Myocyte (in vitro differentiated cells): ENCODE data around the gene RNU6-9. TPM values are rescaled to one million over a fixed set of nuclear protein-coding genes. Genes with fewer than 3 reads are reported as not detected.
"Not testable (repeated sequence)": the region's sequence is repeated elsewhere in the genome, so short reads cannot be mapped to it uniquely, and the experiment has no call there.

Experiments
- DNase-seq: peaks from one replicate; pipeline ENCODE4 v3.0.0-alpha.2; 2012; ENCODE audit warnings: low read depth
- total RNA-seq: library from RNA; depleted of rRNA; stranded (reverse); fragments of >200 nt; gene quantifications from 2 replicates; pipeline ENCODE4 v1.2.3, GENCODE V29; 2014

The RNU6-9 gene
- total RNA-seq, 1 donor from 2014 or later: not detected

DNA sequence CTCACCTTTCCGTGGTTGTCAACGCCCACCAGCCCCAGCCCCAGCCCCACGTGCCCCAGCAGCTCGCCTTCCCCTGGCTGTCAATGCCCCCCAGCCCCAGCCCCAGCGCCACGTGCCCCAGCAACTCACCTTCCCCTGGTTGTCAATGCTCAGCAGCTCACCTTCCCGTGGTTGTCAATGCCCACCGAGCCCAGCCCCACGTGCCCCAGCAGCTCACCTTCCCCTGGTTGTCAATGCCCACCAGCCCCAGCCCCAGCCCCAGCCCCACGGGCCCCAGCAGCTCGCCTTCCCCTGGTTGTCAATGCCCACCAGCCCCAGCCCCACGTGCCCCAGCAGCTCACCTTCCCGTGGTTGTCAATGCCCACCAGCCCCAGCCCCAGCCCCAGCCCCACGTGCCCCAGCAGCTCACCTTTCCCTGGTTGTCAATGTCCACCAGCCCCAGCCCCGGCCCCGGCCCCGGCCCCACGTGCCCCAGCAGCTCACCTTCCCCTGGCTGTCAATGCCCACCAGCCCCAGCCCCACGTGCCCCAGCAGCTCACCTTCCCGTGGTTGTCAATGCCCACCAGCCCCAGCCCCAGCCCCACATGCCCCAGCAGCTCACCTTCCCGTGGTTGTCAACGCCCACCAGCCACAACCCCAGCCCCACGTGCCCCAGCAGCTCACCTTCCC lies 15.2 kb upstream of the RNU6-9 start:
- not testable (repeated sequence) for DNase-seq

GRCh38 chr19:878751-879561 lies 14.3 kb upstream of the RNU6-9 start:
- DNase-seq: not testable (repeated sequence)

DNA sequence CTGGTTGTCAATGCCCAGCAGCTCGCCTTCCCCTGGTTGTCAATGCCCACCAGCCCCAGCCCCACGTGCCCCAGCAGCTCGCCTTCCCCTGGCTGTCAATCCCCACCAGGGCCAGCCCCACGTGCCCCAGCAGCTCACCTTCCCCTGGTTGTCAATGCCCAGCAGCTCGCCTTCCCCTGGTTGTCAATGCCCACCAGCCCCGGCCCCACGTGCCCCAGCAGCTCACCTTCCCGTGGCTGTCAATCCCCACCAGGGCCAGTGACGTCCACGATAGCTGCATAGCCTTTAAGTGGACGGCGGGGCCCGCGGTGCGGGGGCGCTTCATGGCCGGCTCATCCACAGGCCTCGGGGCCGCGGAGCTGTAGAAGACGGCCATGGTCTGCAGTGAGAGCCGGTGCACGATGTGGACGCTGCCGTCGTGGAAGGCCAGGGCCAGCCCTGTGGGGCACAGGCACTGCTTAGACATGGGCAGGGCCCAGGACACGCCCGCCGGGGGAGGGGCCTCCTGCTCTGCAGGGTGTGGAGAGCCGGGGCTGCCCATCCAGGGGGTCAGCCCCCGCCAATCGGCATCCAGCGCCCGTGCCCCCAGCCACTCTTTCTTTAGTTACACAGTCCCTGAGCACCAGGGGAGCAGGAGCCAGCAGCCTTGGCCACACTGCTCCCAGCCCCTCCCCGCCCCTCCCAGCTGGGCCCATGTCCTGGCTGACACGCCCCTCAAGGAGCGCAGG lies 13.4 kb upstream of the RNU6-9 start:
- DNase-seq: no peak

DNA sequence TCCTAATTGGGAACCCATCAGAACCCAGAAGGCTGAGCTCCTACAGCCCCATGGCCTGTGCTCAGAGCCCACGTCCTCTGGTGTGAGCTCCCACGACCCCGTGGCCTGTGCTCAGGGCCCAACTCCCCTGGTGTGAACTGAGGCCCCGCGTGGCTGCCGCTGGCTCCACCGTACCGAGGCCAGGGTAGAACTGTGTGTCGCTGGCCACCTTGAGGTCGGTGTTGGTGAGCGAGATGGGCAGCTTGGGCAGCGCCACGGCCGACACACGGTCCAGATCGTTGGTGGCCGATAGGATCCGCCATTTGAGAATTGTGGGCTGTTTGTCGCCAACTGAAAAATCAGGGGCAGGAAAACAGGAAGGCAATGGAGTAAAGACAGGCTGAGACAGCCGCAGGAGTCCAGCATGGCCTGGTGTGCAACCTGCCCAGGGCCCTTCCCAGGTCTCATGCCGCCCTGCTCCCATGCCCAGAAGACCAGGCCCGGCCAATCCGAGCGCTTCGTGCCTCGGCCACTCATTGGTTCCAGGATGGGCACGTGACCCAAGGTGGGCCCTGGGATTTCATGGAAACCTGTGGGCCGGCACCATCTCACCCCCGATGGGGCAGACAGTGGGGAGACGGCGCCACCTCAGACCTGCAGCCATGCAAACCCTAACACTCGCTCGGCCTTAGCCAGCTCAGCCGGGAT lies 11.8 kb upstream of the RNU6-9 start:
- DNase-seq: no peak

DNA sequence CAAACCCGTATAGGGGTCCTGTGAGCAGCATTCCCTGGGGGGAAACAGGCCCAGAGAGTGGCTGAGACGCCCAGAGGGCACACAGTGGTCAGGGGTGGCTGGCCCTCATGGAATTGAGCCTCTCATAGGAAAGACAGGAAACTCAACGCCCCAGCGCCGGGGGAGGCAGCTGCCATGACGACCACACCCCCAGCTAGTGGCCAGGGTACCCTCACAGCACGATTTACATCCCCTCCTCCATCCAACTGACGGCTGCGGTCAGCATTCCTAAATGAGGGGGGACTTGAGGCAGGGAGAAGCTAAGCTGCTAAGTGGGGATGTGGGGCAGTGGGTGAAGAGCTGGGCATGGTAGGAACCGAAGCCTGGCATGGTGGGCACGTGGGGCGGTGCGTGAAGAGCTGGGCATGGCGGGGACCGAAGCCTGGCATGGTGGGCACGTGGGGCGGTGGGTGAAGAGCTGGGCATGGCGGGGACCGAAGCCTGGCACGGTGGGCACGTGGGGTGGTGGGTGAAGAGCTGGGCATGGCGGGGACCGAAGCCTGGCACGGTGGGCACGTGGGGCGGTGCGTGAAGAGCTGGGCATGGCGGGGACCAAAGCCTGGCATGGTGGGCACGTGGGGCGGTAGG lies 10.3 kb upstream of the RNU6-9 start:
- no peak for DNase-seq

DNA sequence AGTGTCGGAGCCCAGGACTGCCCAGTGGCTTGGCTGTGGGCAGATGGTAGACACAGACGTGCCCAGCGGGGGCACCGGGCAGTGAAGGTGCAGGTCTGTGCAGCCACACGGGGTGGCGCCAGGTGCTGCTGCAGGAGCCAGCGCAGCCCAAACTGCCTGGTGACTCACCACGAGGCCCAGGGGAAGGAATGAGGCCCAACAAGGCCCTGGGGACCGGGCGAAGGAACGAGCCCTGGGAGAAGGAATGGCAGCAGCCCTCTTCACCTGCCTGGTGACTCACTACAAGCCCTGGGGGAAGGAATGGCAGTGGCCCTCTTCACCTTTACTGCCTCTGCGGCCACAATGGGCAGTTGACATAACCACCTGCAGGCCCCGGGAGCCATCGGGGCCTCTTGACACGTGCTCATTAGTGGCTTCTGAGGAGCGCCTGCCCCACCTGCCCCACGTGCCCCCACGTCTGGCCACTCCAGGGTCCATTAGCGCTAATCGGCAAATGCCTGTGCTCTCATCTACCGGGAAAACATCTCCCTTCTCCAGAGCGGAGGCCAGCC lies 9.5 kb upstream of the RNU6-9 start:
- DNase-seq: no peak

- DNase-seq: no peak
Observed at GRCh38 chr19:884420-885211, 8.7 kb upstream of the RNU6-9 start.

DNA sequence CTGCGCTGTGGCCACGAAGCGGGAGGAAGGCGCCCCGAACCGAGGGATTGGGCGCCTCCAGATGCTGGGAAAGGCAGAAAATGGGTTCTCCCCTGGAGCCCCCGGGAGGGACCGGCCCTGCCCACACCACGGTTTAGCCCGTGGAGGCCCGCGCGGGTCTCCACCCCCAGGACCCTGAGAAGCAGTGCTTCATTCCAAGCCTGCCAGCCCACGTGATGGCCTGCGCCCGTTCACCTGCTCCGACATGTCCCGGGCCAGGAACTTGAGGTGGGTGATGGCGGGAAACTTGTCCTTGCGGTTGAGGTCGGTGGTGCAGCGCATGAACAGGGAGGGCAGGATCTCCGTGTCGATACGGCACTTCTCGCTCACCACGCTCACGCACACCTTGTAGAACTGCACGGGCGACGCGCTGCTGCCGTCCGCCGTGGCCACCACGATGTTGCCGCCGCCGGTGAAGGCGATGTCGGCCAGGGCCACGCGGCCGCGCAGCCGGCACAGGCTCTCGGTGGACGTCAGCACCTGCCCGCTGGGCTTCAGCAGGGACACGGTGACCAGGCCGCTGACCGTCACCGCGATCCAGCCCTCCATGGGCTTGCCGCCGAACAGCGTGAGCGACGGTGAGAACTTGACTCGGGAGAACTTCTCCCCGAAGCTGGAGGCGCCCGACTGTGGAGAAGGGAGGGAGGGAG lies 7.6 kb upstream of the RNU6-9 start:
- DNase-seq: no peak

- peak; percentile 24 for DNase-seq
Observed at GRCh38 chr19:887072-887471, 6.2 kb upstream of the RNU6-9 start.

DNA sequence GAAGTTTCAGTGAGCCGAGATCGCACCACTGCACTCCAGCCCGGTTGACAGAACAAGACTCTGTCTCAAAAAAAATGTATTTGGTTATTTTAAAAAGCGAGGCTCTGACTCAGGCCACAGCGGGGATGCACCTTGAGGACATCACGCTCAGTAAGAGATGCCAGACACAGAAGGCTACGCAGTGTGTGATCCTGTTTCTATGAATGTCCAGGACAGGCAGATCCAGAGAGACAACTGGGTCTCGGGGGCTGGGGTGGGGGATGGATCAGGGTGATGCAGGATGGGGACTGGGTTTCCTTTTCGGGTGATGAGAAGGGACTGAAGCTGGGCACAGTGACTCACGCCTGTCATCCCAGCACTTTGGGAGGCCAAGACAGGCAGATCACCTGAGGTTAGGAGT lies 5.7 kb upstream of the RNU6-9 start:
- no peak for DNase-seq

DNA sequence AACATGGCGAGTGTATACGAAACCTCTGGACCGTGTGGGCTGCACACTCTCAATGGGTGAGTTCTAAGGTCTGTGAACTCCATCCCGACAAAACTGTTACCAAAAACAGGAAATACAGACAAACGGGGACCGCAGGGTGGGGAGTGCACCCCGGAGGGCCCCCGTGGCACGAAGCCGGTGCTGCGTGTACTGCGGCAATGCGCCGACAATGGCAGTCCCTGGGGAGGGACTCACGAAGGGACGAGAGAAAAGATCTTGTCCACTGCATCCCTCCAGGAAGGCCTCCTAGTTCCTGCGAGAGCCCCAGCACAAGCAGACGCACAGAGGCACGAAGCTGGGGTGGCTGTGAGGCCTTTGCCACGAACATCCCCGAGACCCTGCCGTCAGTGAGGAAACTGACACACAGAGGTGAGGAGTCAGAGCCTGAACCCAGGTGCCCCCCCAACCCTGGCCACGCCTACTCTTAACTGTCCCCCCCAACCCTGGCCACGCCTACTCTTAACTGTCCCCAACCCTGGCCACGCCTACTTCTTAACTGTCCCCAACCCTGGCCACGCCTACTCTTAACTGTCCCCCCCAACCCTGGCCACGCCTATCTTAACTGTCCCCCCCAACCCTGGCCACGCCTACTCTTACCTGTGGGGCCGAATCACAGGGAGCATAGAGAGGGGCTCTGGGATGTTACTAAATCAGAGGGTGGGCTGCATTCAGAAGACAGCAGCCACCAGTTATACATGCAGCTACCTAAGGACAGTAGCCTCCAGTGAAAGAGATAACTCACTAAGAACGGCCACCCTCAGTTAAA lies 4.5 kb upstream of the RNU6-9 start:
- no peak for DNase-seq

DNA sequence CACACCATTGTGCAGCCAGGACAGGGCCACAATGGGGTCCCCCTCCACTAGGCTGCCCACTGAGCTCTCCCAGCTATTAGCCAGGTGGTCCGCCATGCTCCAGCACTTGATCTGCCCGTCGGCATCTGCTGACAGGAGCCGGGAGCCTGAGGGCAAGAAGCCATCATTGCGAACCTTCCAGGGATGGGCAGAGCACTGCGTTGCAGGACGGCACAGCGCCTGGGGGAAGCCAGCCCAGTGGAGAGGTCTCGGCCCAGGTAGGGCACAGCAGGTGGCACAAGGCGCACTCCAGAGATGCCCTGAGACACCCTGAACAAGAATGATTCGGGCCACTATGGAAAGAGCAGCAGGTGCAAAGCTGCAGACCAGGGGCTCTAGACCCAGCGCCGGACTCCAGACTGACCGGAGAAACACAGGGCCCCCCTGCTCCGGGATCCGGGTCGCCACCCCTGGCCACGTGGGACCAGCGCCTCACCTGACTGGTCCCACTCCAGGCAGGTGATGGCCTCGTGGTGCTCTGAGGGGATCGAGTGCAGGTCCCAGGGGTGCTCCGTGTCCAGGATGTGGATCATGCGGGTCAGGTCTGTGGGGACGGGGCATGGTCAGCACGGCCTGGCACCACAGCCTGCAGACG lies 3.5 kb upstream of the RNU6-9 start:
- DNase-seq: no peak

GRCh38 chr19:890831-891230 lies 2.5 kb upstream of the RNU6-9 start:
- DNase-seq: no peak

DNA sequence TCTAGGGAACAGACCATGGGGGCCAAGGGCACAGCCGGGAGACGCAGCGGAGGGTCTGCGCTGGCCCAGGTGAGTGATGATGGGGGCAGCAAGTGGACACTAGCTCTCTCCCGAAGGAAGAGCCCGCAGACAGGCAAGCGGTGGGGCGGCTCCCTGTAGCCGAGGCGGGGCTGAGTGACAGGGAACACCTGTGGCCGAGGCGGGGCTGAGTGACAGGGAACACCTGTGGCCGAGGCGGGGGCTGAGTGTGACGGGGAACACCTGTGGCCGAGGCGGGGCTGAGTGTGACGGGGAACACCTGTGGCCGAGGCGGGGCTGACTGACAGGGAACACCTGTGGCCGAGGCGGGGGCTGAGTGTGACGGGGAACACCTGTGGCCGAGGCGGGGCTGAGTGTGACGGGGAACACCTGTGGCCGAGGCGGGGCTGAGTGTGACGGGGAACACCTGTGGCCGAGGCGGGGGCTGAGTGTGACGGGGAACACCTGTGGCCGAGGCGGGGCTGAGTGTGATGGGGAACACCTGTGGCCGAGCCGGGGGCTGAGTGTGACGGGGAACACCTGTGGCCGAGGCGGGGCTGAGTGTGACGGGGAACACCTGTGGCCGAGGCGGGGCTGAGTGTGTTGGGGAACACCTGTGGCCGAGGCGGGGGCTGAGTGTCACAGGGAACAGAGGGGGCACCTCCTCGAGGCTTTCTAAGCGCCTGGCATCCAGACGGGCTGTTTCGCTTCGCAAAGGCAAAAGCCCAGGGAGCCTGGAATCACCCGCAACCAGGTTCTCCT lies 1.7 kb upstream of the RNU6-9 start:
- DNase-seq: not testable (repeated sequence)

- no peak for DNase-seq
Observed at GRCh38 chr19:892243-892893, 916 bp upstream of the RNU6-9 start.

GRCh38 chr19:896434-896833 lies 3.1 kb downstream of the RNU6-9 start:
- DNase-seq: no peak

GRCh38 chr19:896999-897398 lies 3.7 kb downstream of the RNU6-9 start:
- DNase-seq: no peak
